AG04450 (cell line): ENCODE data around the gene SPNS3. TPM values are rescaled to one million over a fixed set of nuclear protein-coding genes. Genes with fewer than 3 reads are reported as not detected.

Source experiments
- CTCF ChIA-PET: fragments of 300-600, 350-600 bp; formaldehyde crosslinking; extraction: SDS; loops from one replicate; lab custom pipeline; 2022; ENCODE audit warnings: antibody characterized with exemption, inconsistent platforms; lab: Charles Lee
- POLR2A ChIA-PET: fragments of 350-600 bp; formaldehyde crosslinking; extraction: SDS; loops from one replicate; lab custom pipeline; 2021; ENCODE audit warnings: antibody characterized with exemption, inconsistent platforms; lab: Yijun Ruan, JAX
- DNase-seq: peaks from one replicate; pipeline ENCODE4 v3.0.0-alpha.2; 2011; ENCODE audit warnings: low read depth, low spot score
- H3K27ac ChIP-seq: one replicate; pipeline ENCODE4 v1.5.1; 2012; ENCODE audit warnings: low read depth, low read length, control low read depth
- H3K27me3 ChIP-seq: one replicate; pipeline ENCODE4 v1.6.0; 2012; ENCODE audit warnings: low read length; ENCODE audit not compliant: control insufficient read depth, insufficient read depth
- H3K4me3 ChIP-seq: 2 replicates; pipeline ENCODE4 v1.5.1; 2011; ENCODE audit warnings: mild to moderate bottlenecking, low read depth, low read length, control low read depth
- H3K9me3 ChIP-seq: 2 replicates; pipeline ENCODE4 v1.5.1; 2012; ENCODE audit warnings: low read length; ENCODE audit not compliant: control insufficient read depth, insufficient read depth
- CTCF ChIP-seq: IDR thresholded peaks from 2 replicates; pipeline ENCODE4 v1.5.1; 2011; ENCODE audit warnings: low read depth, low read length, control low read depth, inconsistent platforms
- polyA plus RNA-seq: library from polyadenylated mRNA; depleted of rRNA; stranded (reverse); fragments of >200 nt; gene quantifications from 2 replicates; pipeline ENCODE4 v1.2.3, GENCODE V29; 2011

The SPNS3 gene
- polyA plus RNA-seq, 1 experiment: not detected

- TF ChIP-seq CTCF: no peak
- POLR2A ChIA-PET: no interaction called here
- CTCF ChIA-PET: no interaction called here
- no peaks in the 10 kb centered on the region; the same call in 1 of the 2 replicates for H3K9me3 ChIP-seq
- peaks cover 24% of the 10 kb centered on the region for H3K27me3 ChIP-seq
- no peak overlapping the region for H3K4me3 ChIP-seq
- no peak for DNase-seq
- H3K27ac ChIP-seq: no peak overlapping the region
These were observed 85.2 kb downstream of the SPNS3 start for GRCh38 chr17:4518901-4519300.

DNA sequence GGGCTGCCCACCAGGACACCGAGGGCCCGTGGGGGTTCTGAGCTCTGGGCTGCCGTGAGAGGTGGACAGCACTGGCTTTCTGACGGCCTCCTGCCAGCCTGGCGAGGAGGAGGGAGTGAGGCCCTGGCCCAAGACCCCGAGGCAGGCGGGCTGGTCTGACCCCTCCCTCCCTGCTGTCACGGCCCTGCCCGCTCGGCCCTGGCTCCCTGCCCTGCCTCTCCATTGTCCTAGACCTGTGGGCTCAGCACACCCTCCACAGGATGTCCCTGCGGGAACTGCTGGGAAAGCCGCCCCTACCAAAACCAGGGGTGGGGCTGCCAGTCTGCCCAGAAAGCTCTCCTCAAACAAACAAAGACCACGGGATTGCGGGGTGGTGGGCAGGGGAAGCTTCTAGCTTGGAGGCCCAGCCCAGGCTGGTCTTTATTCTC, 85.6 kb downstream of the SPNS3 start:
- H3K4me3 ChIP-seq: no peak overlapping the region
- H3K27ac ChIP-seq: no peak overlapping the region
- TF ChIP-seq CTCF: no peak
- DNase-seq: no peak
- ChIA-PET CTCF (no interaction called here), POLR2A (no interaction called here)
- H3K27me3 ChIP-seq: peaks cover 20% of the 10 kb centered on the region
- H3K9me3 ChIP-seq: no peaks in the 10 kb centered on the region; the same call in 1 of the 2 replicates

- no peaks in the 10 kb centered on the region; the same call in 1 of the 2 replicates for H3K9me3 ChIP-seq
- H3K27me3 ChIP-seq: peaks cover 25% of the 10 kb centered on the region
- H3K27ac ChIP-seq: no peak overlapping the region
- CTCF ChIA-PET: no interaction called here
- POLR2A ChIA-PET: no interaction called here
- H3K4me3 ChIP-seq: no peak overlapping the region
- TF ChIP-seq CTCF: no peak
- no peak for DNase-seq
These were observed 86.5 kb downstream of the SPNS3 start for GRCh38 chr17:4520060-4520893.

DNA sequence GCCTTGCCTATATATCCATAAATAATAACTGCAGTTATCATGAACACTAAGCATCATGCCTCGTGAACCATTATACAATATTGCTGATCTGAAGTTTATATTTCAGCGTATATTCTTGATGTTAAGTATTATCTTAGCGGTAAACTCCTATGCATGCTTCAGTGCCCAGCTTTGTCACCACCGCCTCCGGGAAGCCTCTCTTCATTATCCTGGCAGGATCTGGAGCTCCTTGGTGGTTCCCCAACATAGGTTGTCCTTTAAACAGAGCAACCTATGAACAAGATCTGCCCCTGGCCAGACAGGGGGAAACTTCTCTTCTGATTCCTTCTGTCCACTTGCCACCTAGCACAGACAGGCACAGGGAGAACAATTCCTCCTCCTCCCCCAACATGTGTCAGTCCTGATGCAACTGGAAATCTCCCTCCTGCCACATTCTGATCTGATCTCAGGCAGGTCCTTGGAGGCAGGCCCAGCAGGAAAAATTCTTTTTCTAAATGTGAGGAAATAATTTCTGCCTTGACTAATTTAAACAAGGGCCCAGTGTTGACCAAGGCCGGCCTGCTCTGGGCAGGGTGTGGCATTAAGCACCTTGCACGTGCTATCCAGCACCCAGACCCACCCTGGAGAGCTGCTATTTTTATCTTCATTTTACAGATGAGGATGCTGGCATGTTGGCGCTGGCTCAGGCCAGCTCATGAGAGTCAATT, 87.3 kb downstream of the SPNS3 start:
- Histone ChIP-seq H3K27me3 (peaks cover 27% of the 10 kb centered on the region), H3K9me3 (no peaks in the 10 kb centered on the region; the same call in 1 of the 2 replicates), H3K4me3 (no peak overlapping the region), H3K27ac (no peak overlapping the region)
- ChIA-PET CTCF (no interaction called here), POLR2A (interaction anchor here (1.0 kb wide), 1 partner anchor 51 kb away, joined by 3 read pairs; no protein-coding TSS in a partner anchor)
- no peak for TF ChIP-seq CTCF
- DNase-seq: no peak

DNA sequence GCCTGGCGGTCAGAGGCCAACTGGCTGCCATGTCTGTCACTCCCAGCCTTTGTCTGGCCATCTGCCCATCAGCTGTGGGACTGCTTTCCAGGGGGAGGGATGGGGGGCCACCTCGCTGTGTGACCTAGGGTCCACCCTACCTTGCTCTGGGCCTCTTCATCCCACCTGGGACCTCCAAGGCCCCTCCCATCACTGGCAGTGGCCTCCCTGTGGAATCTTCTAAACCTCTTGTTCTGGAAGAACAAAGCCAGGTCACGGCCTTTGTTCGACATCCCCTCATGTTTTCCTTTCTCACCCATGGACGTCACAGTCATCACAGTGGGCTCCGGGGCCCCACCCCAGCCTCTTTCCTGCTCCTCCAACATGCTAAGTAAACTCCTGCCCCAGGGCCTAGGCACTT, 88.9 kb downstream of the SPNS3 start:
- DNase-seq: no peak
- Histone ChIP-seq H3K9me3 (no peaks in the 10 kb centered on the region; the same call in 1 of the 2 replicates), H3K4me3 (no peak overlapping the region), H3K27ac (no peak overlapping the region), H3K27me3 (peaks cover 31% of the 10 kb centered on the region)
- ChIA-PET POLR2A (no interaction called here), CTCF (no interaction called here)
- no peak for TF ChIP-seq CTCF
